Right atrium auricular region (tissue), 2 donors: ENCODE measurements around the gene HERPUD1. TPM values are rescaled to one million over a fixed set of nuclear protein-coding genes. Genes with fewer than 3 reads are reported as not detected.
A peak's percentile ranks its signal among the peaks of the same experiment; 100 is the strongest.

Experiments
- DNase-seq: peaks from one replicate; pipeline ENCODE4 v3.0.0-alpha.2; 2019; ENCODE audit warnings: low spot score
- H3K27ac ChIP-seq, 2 donors: fragments of 200-600 bp; sonication (generic); 1 replicate in 1 of 2; 2 replicates in 1 of 2; pipeline ENCODE4 v1.5.1; 2016 to 2019
- H3K27me3 ChIP-seq, 2 donors: fragments of 200-600 bp; sonication (generic); one replicate each; pipeline versions ENCODE4 v1.5.1 to v1.6.0; 2017 to 2019
- H3K36me3 ChIP-seq: fragments of 200-600 bp; sonication (generic); one replicate; pipeline ENCODE4 v1.5.1; 2016
- H3K4me1 ChIP-seq, 2 donors: fragments of 200-600 bp; sonication (generic); one replicate each; pipeline versions ENCODE4 v1.5.1 to v1.6.0; 2017 to 2019
- H3K4me3 ChIP-seq, 2 donors: fragments of 200-600 bp; sonication (generic); 1 replicate in 1 of 2; 2 replicates in 1 of 2; pipeline ENCODE4 v1.5.1; 2017 to 2019; ENCODE audit warnings: mild to moderate bottlenecking in 1 of 2, moderate library complexity in 1 of 2
- H3K9me3 ChIP-seq, 2 donors: fragments of 200-600 bp; sonication (generic); one replicate each; pipeline ENCODE4 v1.5.1; 2019
- total RNA-seq, 2 donors: library from RNA; depleted of rRNA; stranded (reverse); fragments of >200 nt; gene quantifications; one replicate each; pipeline ENCODE4 v1.1.0, GENCODE V29; 2016
- TF ChIP-seq, protein P1 (sequence below), 2 donors: fragments of 200-600 bp; sonication (generic); IDR thresholded peaks; one replicate each; pipeline ENCODE4 v1.5.1; 2019; ENCODE audit warnings: antibody characterized with exemption in 2 of 2

The HERPUD1 gene
- total RNA-seq, 2 donors from 2014 or later = 76.4 to 140 TPM

DNA sequence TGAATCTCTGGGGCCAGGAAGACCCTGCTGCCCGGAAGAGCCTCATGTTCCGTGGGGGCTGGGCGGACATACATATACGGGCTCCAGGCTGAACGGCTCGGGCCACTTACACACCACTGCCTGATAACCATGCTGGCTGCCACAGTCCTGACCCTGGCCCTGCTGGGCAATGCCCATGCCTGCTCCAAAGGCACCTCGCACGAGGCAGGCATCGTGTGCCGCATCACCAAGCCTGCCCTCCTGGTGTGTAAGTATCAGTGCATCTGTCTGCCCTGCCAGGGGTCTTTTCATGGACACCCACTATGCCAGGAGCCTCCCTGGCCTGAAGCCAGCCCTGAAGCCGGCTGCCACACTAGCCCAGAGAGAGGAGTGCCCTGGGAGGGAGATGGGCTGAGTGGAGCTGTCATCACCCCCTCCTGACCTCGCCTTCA, 29.9 kb downstream of the HERPUD1 start, which contains the start of gene CETP:
Gene CETP (plus strand): TSS at position 100 of the 431 bp plus-strand sequence. CDS start 30 bp downstream, at position 130.
- TF ChIP-seq, protein P1, sequence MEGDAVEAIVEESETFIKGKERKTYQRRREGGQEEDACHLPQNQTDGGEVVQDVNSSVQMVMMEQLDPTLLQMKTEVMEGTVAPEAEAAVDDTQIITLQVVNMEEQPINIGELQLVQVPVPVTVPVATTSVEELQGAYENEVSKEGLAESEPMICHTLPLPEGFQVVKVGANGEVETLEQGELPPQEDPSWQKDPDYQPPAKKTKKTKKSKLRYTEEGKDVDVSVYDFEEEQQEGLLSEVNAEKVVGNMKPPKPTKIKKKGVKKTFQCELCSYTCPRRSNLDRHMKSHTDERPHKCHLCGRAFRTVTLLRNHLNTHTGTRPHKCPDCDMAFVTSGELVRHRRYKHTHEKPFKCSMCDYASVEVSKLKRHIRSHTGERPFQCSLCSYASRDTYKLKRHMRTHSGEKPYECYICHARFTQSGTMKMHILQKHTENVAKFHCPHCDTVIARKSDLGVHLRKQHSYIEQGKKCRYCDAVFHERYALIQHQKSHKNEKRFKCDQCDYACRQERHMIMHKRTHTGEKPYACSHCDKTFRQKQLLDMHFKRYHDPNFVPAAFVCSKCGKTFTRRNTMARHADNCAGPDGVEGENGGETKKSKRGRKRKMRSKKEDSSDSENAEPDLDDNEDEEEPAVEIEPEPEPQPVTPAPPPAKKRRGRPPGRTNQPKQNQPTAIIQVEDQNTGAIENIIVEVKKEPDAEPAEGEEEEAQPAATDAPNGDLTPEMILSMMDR (IDR thresholded peaks at IDR 0.05) = no peak
- Histone ChIP-seq H3K4me3 (no peak within 1 kb of the TSS), H3K9me3 (no peaks in the 10 kb centered on the region), H3K4me1 (peaks cover 0 to 28% of the 10 kb centered on the region in 2 donors), H3K27me3 (no peaks in the 10 kb centered on the region), H3K27ac (no peak within 1 kb of the TSS), H3K36me3 (no peaks in the 10 kb centered on the region)
- DNase-seq = no peak

DNA sequence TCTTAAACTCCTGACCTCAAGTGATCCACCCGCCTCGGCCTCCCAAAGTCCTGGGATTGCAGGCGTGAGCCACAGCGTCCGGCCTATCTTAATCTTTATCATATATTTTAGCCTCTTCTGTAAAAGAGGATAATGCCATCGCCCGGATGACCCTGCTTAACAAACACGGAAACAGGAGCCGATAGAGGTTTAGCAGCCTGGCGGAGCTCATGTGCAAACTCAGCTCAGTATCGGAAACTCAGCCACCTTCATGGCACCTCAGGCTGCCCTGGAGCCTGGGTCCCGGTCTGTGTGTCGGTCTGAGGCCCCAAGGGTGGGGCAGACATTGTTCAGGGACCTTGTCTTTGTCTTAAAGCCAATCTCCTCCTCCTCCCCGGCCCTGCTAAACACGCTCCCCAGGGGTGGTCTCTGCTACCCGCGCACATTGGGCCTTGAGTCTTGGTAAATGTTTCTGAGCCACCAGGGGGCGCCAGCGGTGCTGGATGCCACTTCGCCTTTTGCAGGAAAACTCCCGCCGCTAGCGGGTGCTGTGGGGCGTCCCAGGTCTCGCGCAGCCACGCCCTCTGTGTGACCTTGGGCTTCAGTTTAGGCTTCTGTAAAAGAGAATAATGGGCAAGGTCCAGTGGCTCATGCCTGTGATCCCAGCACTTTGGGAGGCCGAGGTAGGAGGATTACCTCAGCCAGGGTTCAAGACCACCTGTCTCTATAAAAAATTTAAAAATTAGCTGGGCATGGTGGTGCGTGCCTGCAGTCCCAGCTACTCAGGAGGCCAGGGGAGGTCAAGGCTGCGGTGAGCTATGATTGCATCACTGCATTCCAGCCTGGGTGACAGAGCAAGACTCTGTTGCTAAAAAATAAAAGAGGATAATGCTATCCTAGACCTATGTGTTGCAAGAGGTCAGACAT, 32.6 kb downstream of the HERPUD1 start:
- no peaks in the 10 kb centered on the region for H3K27me3 ChIP-seq
- no peaks in the 10 kb centered on the region for H3K36me3 ChIP-seq
- TF ChIP-seq, protein P1 (IDR thresholded peaks at IDR 0.05) = peak; percentile 68 to 87
- H3K4me1 ChIP-seq = peaks cover 0 to 28% of the 10 kb centered on the region in 2 donors
- no peak overlapping the region for H3K4me3 ChIP-seq
- H3K9me3 ChIP-seq = no peaks in the 10 kb centered on the region
- DNase-seq = peak; percentile 82
- no peak overlapping the region for H3K27ac ChIP-seq

DNA sequence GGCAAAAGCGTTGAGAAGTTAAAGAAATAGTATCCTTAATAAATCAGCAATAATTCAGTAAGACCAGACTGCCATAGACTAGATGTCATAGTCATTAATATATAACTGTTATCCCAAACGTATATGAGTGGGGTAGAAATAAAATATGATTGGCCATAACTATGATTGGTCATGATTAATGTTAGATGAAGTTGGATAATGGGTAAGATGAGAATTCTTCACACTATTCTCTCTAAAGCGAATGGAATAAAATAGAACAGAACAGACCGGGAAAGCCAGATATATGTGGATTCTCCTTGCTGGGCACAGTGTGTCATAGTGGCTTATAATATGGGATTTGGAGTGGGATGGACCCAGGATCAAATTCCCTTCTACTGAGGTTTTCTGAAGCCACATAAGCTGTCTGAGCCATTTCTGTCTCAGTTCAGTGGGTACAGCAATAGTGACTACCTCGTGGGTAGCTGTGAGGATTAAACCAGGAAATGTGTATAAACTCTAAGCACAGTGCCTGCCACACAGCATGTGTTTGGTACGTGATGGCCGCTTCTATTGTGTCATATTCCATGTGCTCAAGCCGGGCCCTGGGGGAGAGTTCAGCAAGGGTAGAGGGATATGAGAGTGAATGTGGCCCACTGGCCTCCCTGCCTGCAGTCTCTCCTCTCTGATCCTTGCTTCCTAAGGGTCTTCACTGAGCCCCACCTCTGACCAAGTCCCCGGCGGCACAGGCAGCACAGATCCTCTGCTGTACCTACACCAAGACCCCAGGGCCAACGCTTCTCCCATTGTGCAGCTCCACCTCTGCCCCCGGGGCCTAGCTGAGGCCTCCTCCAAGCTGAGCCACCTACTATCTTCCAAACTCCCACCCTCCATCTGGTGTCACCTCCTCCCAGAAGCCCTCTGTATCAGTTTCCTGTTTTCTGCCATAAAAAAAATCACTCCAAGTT, 33.5 kb downstream of the HERPUD1 start:
- TF ChIP-seq, protein P1 (IDR thresholded peaks at IDR 0.05) = no peak
- Histone ChIP-seq H3K9me3 (no peaks in the 10 kb centered on the region), H3K4me1 (peaks cover 0 to 27% of the 10 kb centered on the region in 2 donors), H3K27ac (peak overlapping the region in 1 of 2 donors; percentile 5), H3K27me3 (no peaks in the 10 kb centered on the region), H3K4me3 (no peak overlapping the region), H3K36me3 (no peaks in the 10 kb centered on the region)
- DNase-seq = no peak

DNA sequence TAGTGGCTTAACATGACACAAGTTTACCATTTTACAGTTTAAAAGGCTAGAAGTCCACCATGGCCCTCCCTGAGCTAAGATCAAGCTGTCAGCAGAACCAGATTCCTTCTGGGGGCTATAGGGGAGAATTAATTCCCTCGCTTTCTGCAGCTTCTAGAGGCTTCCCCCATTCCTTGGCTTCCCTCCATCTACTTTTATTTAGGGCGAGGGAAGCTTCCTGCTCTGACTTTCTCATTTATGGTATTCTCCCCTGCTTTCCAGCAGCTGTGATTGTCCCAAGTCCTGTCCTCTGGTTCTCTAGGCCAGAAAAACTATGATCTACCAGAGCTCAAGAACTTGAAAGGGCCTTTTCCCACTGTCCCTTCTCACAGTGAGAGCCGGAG, 34.1 kb downstream of the HERPUD1 start:
- H3K4me1 ChIP-seq = peaks cover 0 to 20% of the 10 kb centered on the region in 2 donors
- no peaks in the 10 kb centered on the region for H3K27me3 ChIP-seq
- TF ChIP-seq, protein P1 (IDR thresholded peaks at IDR 0.05) = no peak
- no peak for DNase-seq
- H3K4me3 ChIP-seq = no peak overlapping the region
- H3K27ac ChIP-seq = peak overlapping the region in 1 of 2 donors; percentile 5
- no peaks in the 10 kb centered on the region for H3K9me3 ChIP-seq
- H3K36me3 ChIP-seq = no peaks in the 10 kb centered on the region

DNA sequence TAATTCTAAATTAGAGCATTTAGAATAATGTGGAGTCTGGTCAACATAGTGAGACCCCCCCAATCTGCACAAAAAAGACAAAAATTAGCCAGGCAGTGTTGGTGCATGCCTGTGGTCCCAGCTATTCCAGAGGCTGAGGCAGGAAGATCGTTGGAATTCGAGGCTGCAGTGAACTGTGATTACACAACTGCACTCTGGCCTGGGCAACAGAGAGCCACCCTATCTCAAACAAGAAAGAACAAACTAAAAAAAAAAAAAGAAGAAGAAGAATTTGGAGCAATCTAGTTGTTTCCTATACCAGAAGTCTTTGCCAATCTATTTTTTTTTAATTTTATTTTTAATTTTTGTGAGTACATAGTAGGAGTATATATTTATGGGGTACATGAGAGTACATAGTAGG, 35.8 kb downstream of the HERPUD1 start:
- H3K4me3 ChIP-seq = no peak overlapping the region
- peaks cover 0 to 9% of the 10 kb centered on the region in 2 donors for H3K4me1 ChIP-seq
- DNase-seq = no peak
- TF ChIP-seq, protein P1 (IDR thresholded peaks at IDR 0.05) = no peak
- no peaks in the 10 kb centered on the region for H3K9me3 ChIP-seq
- H3K36me3 ChIP-seq = no peaks in the 10 kb centered on the region
- H3K27ac ChIP-seq = no peak overlapping the region
- no peaks in the 10 kb centered on the region for H3K27me3 ChIP-seq
